Measurements from ENCODE around the gene HBP1.
"Not testable (repeated sequence)": the region's sequence is repeated elsewhere in the genome, so short reads cannot be mapped to it uniquely, and the experiment has no call there.

GRCh38 chr7:107220806-107221205, 52.0 kb downstream of the HBP1 start:
- not testable (repeated sequence) for TF ChIP-seq POLR2AphosphoS5 (IDR thresholded peaks at IDR 0.05)
- TF ChIP-seq, protein P1, sequence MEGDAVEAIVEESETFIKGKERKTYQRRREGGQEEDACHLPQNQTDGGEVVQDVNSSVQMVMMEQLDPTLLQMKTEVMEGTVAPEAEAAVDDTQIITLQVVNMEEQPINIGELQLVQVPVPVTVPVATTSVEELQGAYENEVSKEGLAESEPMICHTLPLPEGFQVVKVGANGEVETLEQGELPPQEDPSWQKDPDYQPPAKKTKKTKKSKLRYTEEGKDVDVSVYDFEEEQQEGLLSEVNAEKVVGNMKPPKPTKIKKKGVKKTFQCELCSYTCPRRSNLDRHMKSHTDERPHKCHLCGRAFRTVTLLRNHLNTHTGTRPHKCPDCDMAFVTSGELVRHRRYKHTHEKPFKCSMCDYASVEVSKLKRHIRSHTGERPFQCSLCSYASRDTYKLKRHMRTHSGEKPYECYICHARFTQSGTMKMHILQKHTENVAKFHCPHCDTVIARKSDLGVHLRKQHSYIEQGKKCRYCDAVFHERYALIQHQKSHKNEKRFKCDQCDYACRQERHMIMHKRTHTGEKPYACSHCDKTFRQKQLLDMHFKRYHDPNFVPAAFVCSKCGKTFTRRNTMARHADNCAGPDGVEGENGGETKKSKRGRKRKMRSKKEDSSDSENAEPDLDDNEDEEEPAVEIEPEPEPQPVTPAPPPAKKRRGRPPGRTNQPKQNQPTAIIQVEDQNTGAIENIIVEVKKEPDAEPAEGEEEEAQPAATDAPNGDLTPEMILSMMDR (IDR thresholded peaks at IDR 0.05): not testable (repeated sequence)
